Ishikawa (cell line): Measurements from ENCODE around the gene NT5M.

Experiments
- CEBPB ChIP-seq: IDR thresholded peaks from 2 replicates; pipeline ENCODE4 v1.6.1; 2012
- CREB1 ChIP-seq: IDR thresholded peaks from 2 replicates; pipeline ENCODE4 v1.6.1; 2012; ENCODE audit warnings: low read depth
- EGR1 ChIP-seq: IDR thresholded peaks from 2 replicates; pipeline ENCODE4 v1.6.1; 2012
- EP300 ChIP-seq: IDR thresholded peaks from 2 replicates; pipeline ENCODE4 v1.6.1; 2012; ENCODE audit warnings: borderline replicate concordance
- FOXM1 ChIP-seq: IDR thresholded peaks from 2 replicates; pipeline ENCODE4 v1.6.1; 2012; ENCODE audit warnings: low read depth, borderline replicate concordance
- NFIC ChIP-seq: IDR thresholded peaks from 2 replicates; pipeline ENCODE4 v1.6.1; 2012
- RAD21 ChIP-seq: IDR thresholded peaks from 2 replicates; pipeline ENCODE4 v1.6.1; 2012; ENCODE audit warnings: low read depth
- TAF1 ChIP-seq: IDR thresholded peaks from 2 replicates; pipeline ENCODE4 v1.6.1; 2012; ENCODE audit warnings: low read depth, mild to moderate bottlenecking
- TCF12 ChIP-seq: IDR thresholded peaks from 2 replicates; pipeline ENCODE4 v1.6.1; 2012; ENCODE audit warnings: low read depth
- TEAD4 ChIP-seq: IDR thresholded peaks from 2 replicates; pipeline ENCODE4 v1.6.1; 2012
- YY1 ChIP-seq: IDR thresholded peaks from 2 replicates; pipeline ENCODE4 v1.6.1; 2012; ENCODE audit warnings: low read depth
- ZBTB7A ChIP-seq: IDR thresholded peaks from 2 replicates; pipeline ENCODE4 v1.6.1; 2012; ENCODE audit warnings: low read depth
- TF ChIP-seq, protein P1 (sequence below): IDR thresholded peaks from 2 replicates; pipeline ENCODE4 v1.6.1; 2012; ENCODE audit warnings: low read depth, mild to moderate bottlenecking
- TF ChIP-seq, protein P2 (sequence below): IDR thresholded peaks from 2 replicates; pipeline ENCODE4 v1.6.1; 2012
- TF ChIP-seq, protein P3 (sequence below): IDR thresholded peaks from 2 replicates; pipeline ENCODE4 v1.6.1; 2012

NT5M gene

DNA sequence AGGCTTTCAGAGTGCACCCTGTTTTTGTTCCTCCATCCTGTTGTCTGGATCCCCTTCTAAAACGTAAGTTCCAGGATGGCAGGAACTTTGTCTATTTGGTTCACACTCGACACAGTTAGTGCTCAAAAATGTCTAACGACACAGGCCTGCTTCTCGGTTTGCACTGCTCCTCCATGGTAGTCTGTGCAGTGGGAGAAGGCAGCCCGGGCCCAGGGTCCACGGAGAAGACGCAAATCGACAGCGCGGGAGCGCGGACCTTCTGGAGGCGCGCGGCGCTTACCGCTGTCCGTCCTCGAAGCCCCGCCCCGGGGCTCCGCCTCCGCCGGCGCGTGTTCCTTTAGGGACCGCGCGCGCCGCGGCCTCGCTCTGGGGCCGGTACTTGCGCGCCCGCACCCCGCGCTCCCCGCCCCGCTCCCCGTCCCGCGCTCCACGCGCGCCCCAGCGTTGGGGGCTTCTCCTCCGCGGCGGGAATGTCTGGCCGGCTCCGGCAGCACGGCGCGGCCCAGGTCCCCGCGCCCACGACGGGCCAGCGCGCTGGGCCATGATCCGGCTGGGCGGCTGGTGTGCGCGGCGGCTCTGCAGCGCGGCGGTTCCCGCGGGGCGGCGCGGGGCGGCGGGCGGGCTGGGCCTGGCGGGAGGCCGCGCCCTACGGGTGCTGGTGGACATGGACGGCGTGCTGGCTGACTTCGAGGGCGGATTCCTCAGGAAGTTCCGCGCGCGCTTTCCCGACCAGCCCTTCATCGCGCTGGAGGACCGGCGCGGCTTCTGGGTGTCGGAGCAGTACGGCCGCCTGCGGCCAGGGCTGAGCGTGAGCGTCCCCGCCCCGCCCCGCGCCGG lies at the start of gene NT5M:
Gene NT5M (plus strand): TSS at position 364 of the 837 bp plus-strand sequence. CDS start 178 bp downstream, at position 542.
- TF ChIP-seq FOXM1 (no peak), YY1 (no peak), RAD21 (no peak), TAF1 (no peak)
- TF ChIP-seq, protein P1, sequence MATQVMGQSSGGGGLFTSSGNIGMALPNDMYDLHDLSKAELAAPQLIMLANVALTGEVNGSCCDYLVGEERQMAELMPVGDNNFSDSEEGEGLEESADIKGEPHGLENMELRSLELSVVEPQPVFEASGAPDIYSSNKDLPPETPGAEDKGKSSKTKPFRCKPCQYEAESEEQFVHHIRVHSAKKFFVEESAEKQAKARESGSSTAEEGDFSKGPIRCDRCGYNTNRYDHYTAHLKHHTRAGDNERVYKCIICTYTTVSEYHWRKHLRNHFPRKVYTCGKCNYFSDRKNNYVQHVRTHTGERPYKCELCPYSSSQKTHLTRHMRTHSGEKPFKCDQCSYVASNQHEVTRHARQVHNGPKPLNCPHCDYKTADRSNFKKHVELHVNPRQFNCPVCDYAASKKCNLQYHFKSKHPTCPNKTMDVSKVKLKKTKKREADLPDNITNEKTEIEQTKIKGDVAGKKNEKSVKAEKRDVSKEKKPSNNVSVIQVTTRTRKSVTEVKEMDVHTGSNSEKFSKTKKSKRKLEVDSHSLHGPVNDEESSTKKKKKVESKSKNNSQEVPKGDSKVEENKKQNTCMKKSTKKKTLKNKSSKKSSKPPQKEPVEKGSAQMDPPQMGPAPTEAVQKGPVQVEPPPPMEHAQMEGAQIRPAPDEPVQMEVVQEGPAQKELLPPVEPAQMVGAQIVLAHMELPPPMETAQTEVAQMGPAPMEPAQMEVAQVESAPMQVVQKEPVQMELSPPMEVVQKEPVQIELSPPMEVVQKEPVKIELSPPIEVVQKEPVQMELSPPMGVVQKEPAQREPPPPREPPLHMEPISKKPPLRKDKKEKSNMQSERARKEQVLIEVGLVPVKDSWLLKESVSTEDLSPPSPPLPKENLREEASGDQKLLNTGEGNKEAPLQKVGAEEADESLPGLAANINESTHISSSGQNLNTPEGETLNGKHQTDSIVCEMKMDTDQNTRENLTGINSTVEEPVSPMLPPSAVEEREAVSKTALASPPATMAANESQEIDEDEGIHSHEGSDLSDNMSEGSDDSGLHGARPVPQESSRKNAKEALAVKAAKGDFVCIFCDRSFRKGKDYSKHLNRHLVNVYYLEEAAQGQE = no peak
- TF ChIP-seq, protein P2, sequence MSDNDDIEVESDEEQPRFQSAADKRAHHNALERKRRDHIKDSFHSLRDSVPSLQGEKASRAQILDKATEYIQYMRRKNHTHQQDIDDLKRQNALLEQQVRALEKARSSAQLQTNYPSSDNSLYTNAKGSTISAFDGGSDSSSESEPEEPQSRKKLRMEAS = peak; percentile 87
- TF ChIP-seq, protein P3, sequence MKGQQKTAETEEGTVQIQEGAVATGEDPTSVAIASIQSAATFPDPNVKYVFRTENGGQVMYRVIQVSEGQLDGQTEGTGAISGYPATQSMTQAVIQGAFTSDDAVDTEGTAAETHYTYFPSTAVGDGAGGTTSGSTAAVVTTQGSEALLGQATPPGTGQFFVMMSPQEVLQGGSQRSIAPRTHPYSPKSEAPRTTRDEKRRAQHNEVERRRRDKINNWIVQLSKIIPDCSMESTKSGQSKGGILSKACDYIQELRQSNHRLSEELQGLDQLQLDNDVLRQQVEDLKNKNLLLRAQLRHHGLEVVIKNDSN = no peak

DNA sequence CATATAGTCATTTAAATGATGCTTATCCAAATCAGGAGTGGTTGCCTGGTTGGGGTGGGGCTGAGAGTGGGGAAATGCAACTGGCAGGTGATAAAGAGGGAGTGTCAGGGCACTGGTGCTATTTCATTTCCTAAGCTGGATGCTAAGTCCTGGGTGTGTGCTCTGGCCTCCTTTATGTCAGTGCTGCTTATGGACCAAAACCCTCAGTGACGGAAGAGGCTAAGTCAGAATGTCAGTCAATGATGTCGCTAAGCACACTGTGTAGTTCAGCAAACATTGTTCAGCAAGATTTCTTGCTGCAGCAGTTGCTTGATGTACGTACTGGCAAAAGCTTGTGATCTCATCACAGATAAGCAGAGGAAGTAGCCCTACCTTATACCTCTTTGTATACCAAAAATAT lies 49.8 kb upstream of the NT5M start:
- TF ChIP-seq EGR1 (no peak), YY1 (no peak)

DNA sequence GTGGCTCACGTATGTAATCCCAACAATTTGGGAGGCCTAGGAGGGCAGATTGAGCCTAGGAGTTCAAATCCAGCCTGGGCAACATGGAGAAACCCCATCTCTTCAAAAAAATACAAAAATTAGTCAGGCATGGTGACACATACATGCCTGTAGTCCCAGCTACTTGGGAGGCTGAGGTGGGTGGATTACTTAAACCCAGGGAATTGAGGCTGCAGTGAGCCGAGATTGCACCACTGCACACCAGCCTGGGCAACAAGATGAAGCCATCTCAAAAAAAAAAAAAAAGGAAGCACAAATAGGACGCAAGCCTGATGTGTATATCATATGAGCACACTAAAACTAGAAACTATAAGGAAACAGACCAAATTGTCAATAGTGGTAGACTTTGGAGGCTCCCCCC lies 49.1 kb upstream of the NT5M start:
- TF ChIP-seq CREB1 = no peak
- TF ChIP-seq EGR1 = no peak
- TF ChIP-seq EP300 = no peak
- TF ChIP-seq YY1 = no peak
- TF ChIP-seq FOXM1 = no peak
- TF ChIP-seq, protein P2 = no peak
- TF ChIP-seq, protein P1 = no peak
- TF ChIP-seq RAD21 = no peak
- no peak for TF ChIP-seq TAF1

DNA sequence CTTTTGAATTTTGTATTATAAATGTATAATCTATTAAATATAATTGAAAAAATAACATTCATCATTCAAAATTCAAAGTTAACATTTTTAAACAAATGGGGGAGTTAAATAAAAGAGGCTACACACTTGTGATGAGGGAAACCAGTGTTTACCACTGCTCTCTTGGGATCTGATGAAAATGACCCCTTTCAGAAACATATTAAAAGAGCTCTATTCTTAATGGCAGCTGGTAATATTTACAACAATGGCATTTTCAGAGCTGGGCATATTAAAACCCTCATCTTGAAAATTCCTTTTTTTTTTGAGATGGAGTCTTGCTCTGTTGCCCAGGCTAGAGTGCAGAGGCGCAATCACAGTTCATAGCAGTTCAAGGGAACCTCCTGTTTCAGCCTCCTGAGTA lies 46.9 kb upstream of the NT5M start:
- no peak for TF ChIP-seq NFIC
- TF ChIP-seq TCF12 = no peak
- TF ChIP-seq, protein P1 = no peak

DNA sequence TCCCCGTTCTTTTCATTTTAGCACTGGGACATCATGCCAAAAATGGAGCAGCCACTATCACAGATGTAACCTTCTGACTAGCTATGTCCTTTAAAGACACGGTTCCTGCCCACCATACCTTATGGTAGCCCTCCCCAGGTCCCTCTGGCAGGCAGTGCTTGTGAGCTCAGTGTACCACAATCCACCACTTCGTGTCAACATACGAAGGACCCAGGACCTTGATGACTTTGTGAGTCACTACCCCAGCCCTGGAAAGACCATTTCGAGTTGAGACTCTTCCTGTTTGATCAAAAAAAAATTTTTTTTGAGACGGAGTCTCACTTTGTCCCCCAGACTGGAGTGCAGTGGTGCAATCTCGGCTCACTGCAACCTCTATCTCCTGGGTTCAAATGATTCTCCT lies 45.2 kb upstream of the NT5M start:
- TF ChIP-seq CREB1 = no peak
- no peak for TF ChIP-seq TEAD4
- TF ChIP-seq, protein P2 = no peak
- TF ChIP-seq, protein P3 = no peak
- TF ChIP-seq TAF1 = no peak
- TF ChIP-seq EP300 = no peak
- TF ChIP-seq, protein P1 = no peak
- no peak for TF ChIP-seq NFIC
- no peak for TF ChIP-seq YY1
- TF ChIP-seq RAD21 = no peak
- no peak for TF ChIP-seq CEBPB
- no peak for TF ChIP-seq FOXM1
- no peak for TF ChIP-seq ZBTB7A
- no peak for TF ChIP-seq TCF12
- TF ChIP-seq EGR1 = no peak
